Epithelial cell of proximal tubule (primary cell): ENCODE results near the gene RNFT2. TPM values are rescaled to one million over a fixed set of nuclear protein-coding genes. Genes with fewer than 3 reads are reported as not detected.
A peak's percentile ranks its signal among the peaks of the same experiment; 100 is the strongest.

Experiments
- DNase-seq: peaks from one replicate; pipeline ENCODE4 v3.0.0-alpha.2; 2011; ENCODE audit warnings: low read depth
- H3K4me3 ChIP-seq: 2 replicates; pipeline ENCODE4 v1.5.1; 2011; ENCODE audit warnings: low read depth, mild to moderate bottlenecking, low read length
- total RNA-seq: library from RNA; depleted of rRNA; stranded (reverse); fragments of >200 nt; gene quantifications from 2 replicates; pipeline ENCODE4 v1.2.3, GENCODE V29; 2015
- TF ChIP-seq, protein P1 (sequence below): conservative IDR thresholded peaks from 2 replicates; pipeline ENCODE4 v1.5.1; 2012; ENCODE audit warnings: low read depth, mild to moderate bottlenecking, low read length

RNFT2 gene
- total RNA-seq, 1 donor from 2014 or later, result 4.3 TPM

DNA sequence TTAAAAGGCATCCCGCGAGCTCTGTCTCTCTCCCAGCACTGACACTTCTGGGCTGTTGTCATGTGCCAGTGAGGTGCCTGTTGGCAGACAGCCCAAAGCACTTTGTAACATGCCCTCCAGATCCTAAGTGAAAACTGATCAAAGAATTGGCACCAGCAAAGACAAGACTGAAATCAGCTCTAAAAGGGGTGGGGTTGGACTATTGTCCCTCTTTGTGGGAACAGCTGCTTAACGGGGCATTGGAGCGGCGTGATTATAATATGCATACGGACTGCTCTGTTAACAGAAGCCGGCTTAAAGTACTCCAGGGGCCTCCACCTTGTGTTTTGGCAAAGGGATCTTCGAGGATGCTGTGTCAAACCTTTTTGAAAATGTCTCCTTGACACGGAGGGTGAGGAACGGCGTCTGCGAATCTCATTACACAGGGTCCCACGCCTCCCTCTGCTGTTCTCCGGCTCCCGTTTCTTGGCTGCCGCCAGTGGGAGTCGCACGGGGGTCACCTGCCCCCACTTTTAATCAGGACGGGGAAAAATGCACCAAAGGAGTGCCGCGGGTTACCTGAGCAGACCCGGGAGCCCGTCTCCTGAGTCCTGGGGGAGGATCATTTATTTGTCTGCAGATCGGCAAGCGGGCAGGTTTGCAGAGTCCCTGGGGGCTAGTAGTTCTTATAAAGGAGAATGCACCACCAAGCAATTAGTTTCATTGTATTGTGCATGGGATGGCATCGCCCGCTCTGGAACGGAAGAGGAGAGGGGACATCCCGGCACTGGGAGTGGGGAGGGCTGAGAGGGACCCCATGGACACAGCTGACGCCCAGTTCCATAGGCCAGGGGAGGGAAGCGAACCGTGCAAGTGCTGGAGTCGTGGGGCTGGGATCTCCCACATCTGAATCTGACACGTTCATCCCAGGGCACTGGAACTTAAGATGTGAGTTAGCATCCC, 44.6 kb upstream of the RNFT2 start:
- H3K4me3 ChIP-seq, result peak overlapping the region; percentile 20
- no peak for DNase-seq
- TF ChIP-seq, protein P1, sequence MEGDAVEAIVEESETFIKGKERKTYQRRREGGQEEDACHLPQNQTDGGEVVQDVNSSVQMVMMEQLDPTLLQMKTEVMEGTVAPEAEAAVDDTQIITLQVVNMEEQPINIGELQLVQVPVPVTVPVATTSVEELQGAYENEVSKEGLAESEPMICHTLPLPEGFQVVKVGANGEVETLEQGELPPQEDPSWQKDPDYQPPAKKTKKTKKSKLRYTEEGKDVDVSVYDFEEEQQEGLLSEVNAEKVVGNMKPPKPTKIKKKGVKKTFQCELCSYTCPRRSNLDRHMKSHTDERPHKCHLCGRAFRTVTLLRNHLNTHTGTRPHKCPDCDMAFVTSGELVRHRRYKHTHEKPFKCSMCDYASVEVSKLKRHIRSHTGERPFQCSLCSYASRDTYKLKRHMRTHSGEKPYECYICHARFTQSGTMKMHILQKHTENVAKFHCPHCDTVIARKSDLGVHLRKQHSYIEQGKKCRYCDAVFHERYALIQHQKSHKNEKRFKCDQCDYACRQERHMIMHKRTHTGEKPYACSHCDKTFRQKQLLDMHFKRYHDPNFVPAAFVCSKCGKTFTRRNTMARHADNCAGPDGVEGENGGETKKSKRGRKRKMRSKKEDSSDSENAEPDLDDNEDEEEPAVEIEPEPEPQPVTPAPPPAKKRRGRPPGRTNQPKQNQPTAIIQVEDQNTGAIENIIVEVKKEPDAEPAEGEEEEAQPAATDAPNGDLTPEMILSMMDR, result no peak

DNA sequence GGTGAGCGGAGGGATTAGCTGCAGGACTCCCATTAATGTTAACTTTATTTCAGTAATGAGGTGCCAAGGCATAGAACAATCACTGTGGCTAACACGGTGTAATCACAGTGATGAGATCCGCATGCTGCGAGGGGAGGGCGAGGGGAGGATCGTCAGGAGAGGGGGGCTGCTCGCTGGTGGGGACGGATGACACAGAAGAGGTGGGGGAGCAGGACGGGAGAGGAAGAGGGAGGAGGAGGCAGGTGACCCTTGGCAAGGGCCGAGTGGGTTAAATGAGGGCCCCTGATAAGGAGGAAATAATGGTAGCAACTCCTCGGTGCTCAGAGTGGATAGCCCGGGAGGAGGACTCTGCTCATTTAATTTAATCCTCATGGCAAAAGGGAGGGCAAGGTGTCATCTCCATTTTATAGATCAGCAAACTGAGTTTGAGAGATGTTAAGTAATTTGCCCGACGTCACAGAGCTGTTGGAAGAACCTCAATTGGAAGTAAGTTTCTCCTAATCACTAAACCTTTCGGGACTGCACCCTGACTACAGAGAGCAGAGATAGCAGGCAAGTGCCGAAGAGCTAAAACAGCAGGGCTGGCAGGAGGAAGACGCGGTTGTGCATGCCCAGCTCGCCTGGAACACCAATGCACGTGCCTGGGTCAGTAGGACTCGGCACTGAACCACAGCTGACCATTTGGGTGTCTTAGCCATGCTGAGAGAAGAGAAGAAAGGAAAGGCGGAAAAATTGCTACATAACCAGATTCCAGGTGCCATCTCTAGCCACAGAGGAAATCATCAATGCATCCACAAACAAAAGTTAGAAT, 43.3 kb upstream of the RNFT2 start:
- DNase-seq, result no peak

DNA sequence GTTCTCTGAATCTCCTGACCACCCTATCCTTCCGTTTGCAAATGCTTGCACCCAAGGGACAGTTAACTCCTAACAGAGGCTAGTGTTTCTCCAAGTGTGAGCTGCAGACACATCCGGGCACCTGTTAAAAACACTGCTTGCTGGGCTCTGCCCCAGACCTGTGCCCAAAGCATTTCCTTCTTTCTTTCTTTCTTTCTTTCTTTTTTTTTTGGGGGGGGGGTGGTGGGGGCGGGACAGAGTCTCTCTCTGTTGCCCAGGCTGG, 42.7 kb upstream of the RNFT2 start:
- no peak overlapping the region for H3K4me3 ChIP-seq
- no peak for DNase-seq
- TF ChIP-seq, protein P1, result no peak

More for the DNA sequence above, 43.3 kb upstream of the RNFT2 start:
- no peak overlapping the region for H3K4me3 ChIP-seq
- TF ChIP-seq, protein P1, result no peak

DNA sequence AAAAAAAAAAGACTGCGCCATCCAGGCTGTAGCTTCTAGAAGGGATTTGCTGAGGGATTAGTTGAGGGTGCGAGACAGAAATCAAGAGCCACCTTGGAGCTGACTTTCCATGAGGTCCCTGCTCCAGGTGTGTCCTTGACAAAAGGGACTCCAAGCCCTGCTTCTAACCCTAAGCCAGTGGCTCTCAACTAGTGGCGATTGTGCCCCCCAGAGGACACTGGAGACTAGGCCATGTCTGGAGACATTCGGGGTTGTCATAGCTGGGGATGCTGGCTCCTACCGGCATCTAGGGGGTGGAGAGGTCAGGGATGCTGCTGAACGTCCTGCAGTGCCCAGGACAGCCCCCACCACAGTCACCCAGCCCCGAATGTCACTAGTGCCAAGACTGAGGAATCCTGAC, 40.8 kb upstream of the RNFT2 start:
- DNase-seq, result no peak

DNA sequence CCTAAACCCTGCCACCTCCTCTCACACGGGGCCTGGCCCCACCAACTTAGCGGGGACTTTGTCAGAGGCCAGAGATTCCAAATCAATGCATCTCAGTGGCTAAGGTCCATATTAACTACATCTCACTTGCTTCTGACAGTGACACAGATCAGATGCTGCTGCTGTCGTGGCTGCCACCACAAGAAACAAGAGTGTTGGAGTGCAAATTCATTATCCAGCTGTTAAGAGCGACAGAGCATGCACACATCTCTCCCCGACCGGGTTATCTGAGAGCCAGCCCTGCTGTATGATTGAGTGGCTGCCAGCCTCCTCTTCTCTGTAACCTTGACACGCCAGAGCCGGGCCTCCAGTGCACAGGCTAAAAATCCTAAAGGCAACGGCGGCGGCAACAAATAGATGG, 40.4 kb upstream of the RNFT2 start:
- TF ChIP-seq, protein P1, result no peak
- no peak overlapping the region for H3K4me3 ChIP-seq
- no peak for DNase-seq

More for the DNA sequence above, 40.8 kb upstream of the RNFT2 start:
- TF ChIP-seq, protein P1, result peak; percentile 48
- no peak overlapping the region for H3K4me3 ChIP-seq

DNA sequence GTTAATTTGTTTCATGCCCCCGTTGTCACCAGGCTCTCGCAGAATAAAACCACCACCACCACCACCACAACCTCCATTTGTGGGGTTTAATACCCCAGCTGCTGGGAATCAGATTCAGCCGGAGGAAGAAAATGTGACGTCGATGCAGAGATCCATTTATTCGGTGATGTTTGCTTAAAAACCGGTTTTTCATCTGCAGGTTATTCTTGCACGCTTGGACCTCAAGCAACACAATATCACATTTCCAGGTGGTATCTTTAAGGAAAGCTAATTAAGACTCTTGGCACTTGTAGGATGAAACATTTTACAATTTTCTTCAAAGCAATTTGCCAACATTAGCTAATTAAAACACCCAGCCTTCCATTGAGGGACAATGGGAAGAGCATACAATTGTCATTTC, 40.0 kb upstream of the RNFT2 start:
- no peak overlapping the region for H3K4me3 ChIP-seq
- TF ChIP-seq, protein P1, result no peak
- DNase-seq, result no peak
